GM10248 (cell line): ENCODE data around the gene PER1.

ENCODE experiments used
- CTCF ChIA-PET: fragments of 300-600 bp; sonication (Branson Sonifier 250); formaldehyde crosslinking; extraction: SDS; loops from one replicate; lab custom pipeline; 2021; ENCODE audit warnings: antibody characterized with exemption; lab: Yijun Ruan, JAX
- POLR2A ChIA-PET: fragments of 350-650 bp; sonication (Branson Sonifier 250); formaldehyde crosslinking; extraction: SDS; loops from one replicate; lab custom pipeline; 2020; ENCODE audit warnings: antibody characterized with exemption; lab: Yijun Ruan, JAX
- DNase-seq: peaks from one replicate; pipeline ENCODE4 v3.0.0; 2012; ENCODE audit errors: extremely low spot score
- TF ChIP-seq, protein P1 (sequence below): IDR thresholded peaks from 2 replicates; pipeline ENCODE4 v1.5.1; 2012; ENCODE audit warnings: mild to moderate bottlenecking, low read depth; ENCODE audit errors: extremely low read depth, missing control alignments, control extremely low read depth

Gene PER1

DNA sequence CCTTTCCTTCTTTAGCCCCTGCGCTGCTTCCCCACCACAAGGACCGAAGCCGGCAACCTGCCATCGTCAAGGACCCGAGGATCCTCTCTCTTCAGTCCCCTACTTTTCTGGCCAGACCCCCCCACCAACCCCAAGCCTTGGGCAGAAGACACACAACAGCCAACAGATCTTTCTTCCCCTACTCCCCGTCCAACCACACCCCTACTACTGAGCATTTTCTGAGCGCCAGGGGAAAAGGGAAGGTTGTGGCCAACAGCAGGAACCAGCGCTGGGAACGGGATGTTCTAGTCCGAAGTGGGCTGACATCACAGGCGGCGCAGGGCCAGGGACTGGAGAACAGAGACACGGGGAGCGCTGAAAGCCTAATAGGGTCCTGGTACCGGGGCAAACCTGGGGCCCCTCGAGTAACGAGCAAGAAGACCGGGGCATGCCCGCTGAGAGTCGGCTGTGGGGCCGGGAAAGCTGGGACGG lies 528 bp downstream of the PER1 start:
- TF ChIP-seq, protein P1, sequence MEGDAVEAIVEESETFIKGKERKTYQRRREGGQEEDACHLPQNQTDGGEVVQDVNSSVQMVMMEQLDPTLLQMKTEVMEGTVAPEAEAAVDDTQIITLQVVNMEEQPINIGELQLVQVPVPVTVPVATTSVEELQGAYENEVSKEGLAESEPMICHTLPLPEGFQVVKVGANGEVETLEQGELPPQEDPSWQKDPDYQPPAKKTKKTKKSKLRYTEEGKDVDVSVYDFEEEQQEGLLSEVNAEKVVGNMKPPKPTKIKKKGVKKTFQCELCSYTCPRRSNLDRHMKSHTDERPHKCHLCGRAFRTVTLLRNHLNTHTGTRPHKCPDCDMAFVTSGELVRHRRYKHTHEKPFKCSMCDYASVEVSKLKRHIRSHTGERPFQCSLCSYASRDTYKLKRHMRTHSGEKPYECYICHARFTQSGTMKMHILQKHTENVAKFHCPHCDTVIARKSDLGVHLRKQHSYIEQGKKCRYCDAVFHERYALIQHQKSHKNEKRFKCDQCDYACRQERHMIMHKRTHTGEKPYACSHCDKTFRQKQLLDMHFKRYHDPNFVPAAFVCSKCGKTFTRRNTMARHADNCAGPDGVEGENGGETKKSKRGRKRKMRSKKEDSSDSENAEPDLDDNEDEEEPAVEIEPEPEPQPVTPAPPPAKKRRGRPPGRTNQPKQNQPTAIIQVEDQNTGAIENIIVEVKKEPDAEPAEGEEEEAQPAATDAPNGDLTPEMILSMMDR: no peak
- no peak for DNase-seq
- ChIA-PET POLR2A (interaction anchor here (0.6 to 2.8 kb wide), 8 partner anchors 8 to 69 kb away, joined by 3 to 26 read pairs (median 3); partner anchors contain the start of genes BORCS6 and HES7), CTCF (interaction anchor here (5.4 kb wide), 1 partner anchor 12 kb away, joined by 67 read pairs; no protein-coding TSS in a partner anchor)

DNA sequence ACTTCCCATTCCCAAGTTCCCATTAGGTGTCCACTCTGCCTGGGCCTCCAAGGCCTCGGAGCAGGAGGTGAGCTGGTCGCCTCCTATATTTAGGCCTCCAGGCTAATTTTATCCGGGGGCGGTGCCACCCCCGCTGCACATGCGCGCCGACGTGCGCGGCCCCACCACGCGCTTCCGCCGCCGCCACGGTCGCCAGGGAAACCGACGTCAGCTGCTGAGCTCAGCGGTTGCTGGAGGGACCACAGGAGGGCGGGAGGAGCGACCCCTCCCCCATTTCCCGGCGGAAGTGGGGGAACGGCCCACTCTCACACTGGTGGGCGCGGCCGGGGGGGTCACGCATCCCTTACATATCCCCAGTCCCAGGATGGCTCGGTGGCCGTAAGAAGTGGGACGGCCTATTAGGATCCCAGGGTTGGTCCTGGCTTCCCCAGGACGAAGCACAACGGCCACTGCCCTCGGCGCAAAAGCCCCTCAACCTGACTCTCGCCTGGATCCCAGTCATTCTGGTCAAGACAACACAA lies 1.0 kb downstream of the PER1 start:
- CTCF ChIA-PET: interaction anchor here (0.6 to 5.4 kb wide), 2 partner anchors 11 to 29 kb away, joined by 3 to 67 read pairs; no protein-coding TSS in a partner anchor
- POLR2A ChIA-PET: interaction anchor here (0.6 to 2.8 kb wide), 4 partner anchors 11 to 39 kb away, joined by 3 to 26 read pairs (median 12); partner anchors contain the start of gene BORCS6
- TF ChIP-seq, protein P1: no peak
- peak; percentile 90 for DNase-seq

DNA sequence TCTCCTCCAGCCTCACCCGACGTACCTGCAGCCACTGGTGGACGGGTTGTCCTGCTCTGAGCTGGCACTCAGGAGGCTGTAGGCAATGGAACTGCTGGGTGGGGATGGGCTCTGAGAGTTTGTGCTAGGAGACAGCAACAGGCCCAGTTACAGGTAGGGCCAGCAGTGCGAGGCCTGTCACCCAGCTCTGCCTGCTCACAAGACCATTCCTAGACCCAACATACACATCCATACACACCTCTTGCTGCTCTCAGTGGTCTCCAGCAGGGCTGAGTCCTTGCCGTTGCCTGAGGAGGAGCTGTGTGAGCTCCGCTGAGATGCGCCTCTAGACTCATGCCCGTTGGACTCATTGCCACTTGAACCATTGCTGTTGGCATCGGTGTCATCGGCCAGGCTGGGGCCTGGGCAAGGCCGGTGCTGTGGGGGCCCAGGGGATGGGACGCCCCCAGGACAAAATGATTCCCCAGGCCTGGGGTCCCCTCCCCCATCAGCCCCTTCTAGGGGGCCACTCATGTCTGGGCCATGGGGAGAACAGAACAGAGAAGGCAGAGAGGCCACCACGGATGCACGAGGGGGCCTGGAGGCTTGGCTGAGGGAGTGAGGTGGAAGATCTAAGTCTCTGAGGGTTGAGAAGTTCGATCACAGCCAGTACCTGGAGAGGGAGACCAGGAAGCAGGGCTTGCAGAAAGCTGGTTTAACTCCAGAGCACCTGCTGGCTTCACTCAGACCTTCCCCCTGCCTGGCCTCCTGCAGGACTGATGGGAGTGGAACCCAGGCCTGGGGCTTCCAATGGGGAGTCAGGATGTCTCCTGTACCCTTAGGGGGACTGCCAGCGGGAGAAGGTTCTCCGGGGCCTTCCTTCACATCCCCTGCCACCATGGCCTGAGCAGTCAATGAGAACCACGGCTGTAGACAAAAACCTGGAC lies 1.7 kb downstream of the PER1 start:
- ChIA-PET POLR2A (interaction anchor here (0.6 to 2.8 kb wide), 4 partner anchors 10 to 40 kb away, joined by 3 to 26 read pairs (median 12); partner anchors contain the start of gene BORCS6), CTCF (interaction anchor here (0.6 to 5.4 kb wide), 2 partner anchors 10 to 29 kb away, joined by 3 to 67 read pairs; no protein-coding TSS in a partner anchor)
- DNase-seq: no peak
- TF ChIP-seq, protein P1: no peak

DNA sequence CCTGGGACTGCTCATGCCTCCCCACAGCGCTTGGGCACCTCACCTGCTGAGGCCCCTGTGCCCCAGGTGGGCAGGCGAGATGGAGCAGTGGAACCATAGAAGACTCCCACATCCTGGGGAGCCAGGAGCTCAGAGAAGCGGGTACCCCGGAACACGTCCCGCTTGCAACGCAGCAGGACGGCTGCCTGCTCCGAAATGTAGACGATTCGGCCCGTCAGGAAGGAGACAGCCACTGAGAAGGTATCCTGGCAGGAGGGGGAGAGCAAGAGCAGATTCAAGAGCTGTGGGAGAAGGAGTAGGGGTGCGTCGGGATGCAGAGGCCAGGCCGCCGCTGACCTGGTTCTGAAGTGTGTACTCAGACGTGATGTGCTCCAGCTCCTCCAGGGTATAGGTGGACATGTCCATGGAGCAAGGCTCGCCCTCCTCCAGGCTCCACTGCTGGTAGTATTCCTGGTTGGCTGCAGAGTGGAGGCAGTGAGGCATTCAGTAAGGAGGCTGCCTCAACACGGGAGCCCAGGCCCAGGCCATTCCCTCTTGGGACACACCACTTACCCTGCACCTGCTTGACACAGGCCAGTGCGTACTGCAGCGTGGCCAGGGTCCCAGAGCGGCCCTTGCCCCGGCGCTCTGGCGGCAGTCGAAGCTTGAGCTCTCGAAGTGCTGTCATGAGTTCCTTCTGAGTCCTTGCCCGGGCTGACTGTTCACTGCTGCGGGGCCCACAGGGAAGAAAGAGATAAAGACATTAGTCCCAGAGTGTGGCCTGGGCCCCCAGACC lies 2.6 kb downstream of the PER1 start:
- TF ChIP-seq, protein P1: no peak
- no peak for DNase-seq
- POLR2A ChIA-PET: interaction anchor here (2.8 kb wide), 1 partner anchor 23 kb away, joined by 22 read pairs; no protein-coding TSS in a partner anchor
- CTCF ChIA-PET: interaction anchor here (5.4 kb wide), 1 partner anchor 10 kb away, joined by 67 read pairs; no protein-coding TSS in a partner anchor

DNA sequence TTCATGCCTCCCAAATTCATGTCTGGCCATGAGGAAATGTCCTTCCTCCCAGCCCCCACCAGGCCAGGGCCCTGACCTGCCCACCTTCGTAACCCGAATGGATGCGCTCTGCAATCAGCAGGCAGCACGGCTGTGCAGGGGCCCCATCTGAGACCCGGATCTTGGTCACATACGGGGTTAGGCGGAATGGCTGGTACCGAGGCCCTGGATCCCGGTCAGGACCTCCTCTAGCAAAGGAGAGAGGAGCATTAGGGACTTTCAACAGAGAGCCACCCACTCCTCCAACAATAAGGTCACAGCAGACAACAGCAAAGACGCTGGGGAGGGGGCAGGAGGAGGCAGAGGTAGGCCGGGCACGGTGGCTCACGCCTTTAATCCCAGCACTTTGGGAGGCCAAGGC lies 3.6 kb downstream of the PER1 start:
- POLR2A ChIA-PET: interaction anchor here (1.1 to 1.3 kb wide), 2 partner anchors 9 to 25 kb away, joined by 3 to 6 read pairs; no protein-coding TSS in a partner anchor
- TF ChIP-seq, protein P1: no peak
- CTCF ChIA-PET: interaction anchor here (5.4 kb wide), 1 partner anchor 9 kb away, joined by 67 read pairs; no protein-coding TSS in a partner anchor
- DNase-seq: no peak
